Stimulated activated CD8-positive, alpha-beta memory T cell treated with anti-CD3 and anti-CD28 coated beads, Interleukin-7, amount 100 ng/mL, for 1 hour (primary cell): ENCODE results near the gene PTPRD.
"Not testable (repeated sequence)": the region's sequence is repeated elsewhere in the genome, so short reads cannot be mapped to it uniquely, and the experiment has no call there.

Experiments
- DNase-seq, 2 donors: peaks; one replicate each; pipeline ENCODE4 v3.0.0-alpha.2; 2020; ENCODE audit warnings: low read depth in 2 of 2

The PTPRD gene

GRCh38 chr9:9170439-9171134 lies 1442.2 kb downstream of the PTPRD start:
- no peak for DNase-seq

- no peak for DNase-seq
These were observed 1470.8 kb downstream of the PTPRD start for GRCh38 chr9:9142001-9142400.

GRCh38 chr9:9133526-9133925 lies 1479.3 kb downstream of the PTPRD start:
- no peak for DNase-seq

- DNase-seq, result no peak
These were observed 1488.2 kb downstream of the PTPRD start for GRCh38 chr9:9124616-9125015.

- DNase-seq, result no peak
These were observed 1490.4 kb downstream of the PTPRD start for GRCh38 chr9:9122230-9122875.

- no peak for DNase-seq
These were observed 1494.9 kb downstream of the PTPRD start for GRCh38 chr9:9117866-9118265.

GRCh38 chr9:9112001-9112720 lies 1500.6 kb downstream of the PTPRD start:
- no peak for DNase-seq

- no peak for DNase-seq
These were observed 1504.2 kb downstream of the PTPRD start for GRCh38 chr9:9108641-9109040.

- DNase-seq, result no peak
These were observed 1510.5 kb downstream of the PTPRD start for GRCh38 chr9:9102295-9102694.

- DNase-seq, result no peak
These were observed 1512.7 kb downstream of the PTPRD start for GRCh38 chr9:9100070-9100469.

GRCh38 chr9:9099646-9100045 lies 1513.2 kb downstream of the PTPRD start:
- DNase-seq, result no peak

- DNase-seq, result not testable (repeated sequence)
These were observed 1515.5 kb downstream of the PTPRD start for GRCh38 chr9:9097254-9097653.

- DNase-seq, result no peak
These were observed 1521.4 kb downstream of the PTPRD start for GRCh38 chr9:9091387-9091786.

GRCh38 chr9:9079473-9079872 lies 1533.3 kb downstream of the PTPRD start:
- no peak for DNase-seq

GRCh38 chr9:9078301-9078700 lies 1534.5 kb downstream of the PTPRD start:
- DNase-seq, result no peak

GRCh38 chr9:9061627-9062026 lies 1551.2 kb downstream of the PTPRD start:
- DNase-seq, result no peak

GRCh38 chr9:9054354-9054992 lies 1558.3 kb downstream of the PTPRD start:
- no peak for DNase-seq

GRCh38 chr9:9045572-9045971 lies 1567.2 kb downstream of the PTPRD start:
- no peak for DNase-seq

GRCh38 chr9:9045072-9045471 lies 1567.7 kb downstream of the PTPRD start:
- no peak for DNase-seq

GRCh38 chr9:9043788-9044187 lies 1569.0 kb downstream of the PTPRD start:
- not testable (repeated sequence) for DNase-seq

- DNase-seq, result no peak
These were observed 1571.0 kb downstream of the PTPRD start for GRCh38 chr9:9041756-9042155.

- no peak for DNase-seq
These were observed 1579.8 kb downstream of the PTPRD start for GRCh38 chr9:9033022-9033421.
